NCI-H2227 treated with DMSO at 0.1 percent for 48 hours (cell line): ENCODE data around the gene ITGA7.

Source experiments
- DNase-seq: peaks from one replicate; lab custom pipeline; 2025; lab: John Stamatoyannopoulos, UW

The ITGA7 gene

DNA sequence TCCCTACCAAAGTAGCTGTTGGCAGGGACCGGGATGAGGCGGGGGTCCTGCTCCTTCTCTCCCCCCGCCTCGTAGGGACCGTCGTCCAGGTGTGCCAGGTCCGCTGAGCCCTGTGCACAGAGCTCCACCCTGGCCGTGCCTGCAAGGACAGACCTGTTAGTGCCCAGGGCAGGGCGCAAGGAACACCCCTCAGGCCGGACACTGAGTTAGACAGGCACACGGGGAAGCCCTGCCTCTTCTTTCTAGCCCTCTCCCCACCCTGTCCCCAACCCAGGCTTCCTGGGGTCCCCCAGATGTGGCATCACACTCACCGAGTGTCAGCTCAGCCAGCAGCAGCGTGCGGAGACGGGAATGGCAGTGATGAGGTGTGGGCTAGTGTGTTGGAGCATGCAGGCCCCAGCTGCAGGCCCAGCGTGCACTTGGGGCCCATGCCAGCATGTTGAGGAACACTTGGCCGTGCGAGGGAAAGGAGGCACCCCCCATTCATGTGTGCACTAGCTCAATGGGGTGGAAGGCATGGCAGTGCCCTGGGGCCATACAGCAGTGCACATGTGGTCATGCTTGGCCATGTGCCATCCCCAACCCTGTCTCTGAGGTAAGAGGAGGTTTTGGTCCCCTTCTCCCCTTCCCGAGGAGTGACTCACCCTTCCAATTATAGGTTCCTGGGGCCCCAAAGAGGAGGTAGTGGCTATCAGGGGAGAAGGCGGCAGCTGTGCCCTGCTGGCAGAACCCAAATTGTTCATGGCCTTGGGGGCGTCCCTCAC, 7.3 kb downstream of the ITGA7 start:
- DNase-seq: no peak

DNA sequence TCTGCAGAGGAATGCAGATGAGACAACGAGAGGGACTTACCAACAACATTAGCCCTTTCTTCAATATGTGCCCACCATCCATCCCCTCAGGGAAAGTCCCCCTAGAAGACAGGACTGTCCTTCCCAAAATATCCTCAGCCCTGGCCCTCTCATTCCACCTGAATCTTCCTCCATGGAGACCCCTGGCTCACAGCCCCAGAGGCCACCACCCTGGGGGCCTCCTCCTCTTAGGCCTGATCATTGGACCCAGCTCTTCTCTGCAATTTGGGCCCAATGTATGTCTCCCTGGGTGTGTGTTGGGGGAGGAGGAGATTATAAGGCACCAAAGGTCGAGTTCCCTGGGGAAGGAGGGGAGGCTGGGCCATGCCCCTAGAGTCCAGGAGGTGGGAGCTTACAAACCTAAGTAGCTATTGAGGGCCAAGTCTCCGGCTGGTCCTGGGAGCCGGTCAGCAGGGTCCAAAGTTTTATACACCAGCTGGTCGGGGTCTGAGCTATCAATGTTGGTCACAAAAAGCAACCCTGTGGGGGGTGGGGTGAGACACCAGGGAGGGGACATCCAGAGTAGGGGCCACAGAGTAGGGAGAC, 8.1 kb downstream of the ITGA7 start:
- DNase-seq: no peak

DNA sequence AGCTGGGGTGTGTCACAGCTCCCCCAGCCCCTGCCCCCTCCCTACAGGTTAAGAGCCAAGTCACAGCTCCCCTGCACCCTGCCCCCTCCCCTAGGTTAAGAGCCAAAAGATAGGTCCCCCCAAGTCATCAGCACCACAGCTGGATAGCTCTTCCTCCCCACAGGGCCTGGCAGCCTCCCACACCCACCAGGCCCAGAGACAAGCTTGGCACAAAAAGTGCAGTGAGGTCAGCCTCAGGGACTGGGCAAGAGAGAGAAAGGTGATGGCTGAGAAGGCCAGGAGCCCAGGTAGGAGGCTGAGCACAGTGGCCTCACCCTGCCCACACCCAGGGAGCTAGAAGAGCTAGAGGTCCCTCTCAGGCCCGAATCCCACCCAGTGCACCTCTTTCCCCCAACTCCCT, 8.7 kb downstream of the ITGA7 start:
- no peak for DNase-seq

DNA sequence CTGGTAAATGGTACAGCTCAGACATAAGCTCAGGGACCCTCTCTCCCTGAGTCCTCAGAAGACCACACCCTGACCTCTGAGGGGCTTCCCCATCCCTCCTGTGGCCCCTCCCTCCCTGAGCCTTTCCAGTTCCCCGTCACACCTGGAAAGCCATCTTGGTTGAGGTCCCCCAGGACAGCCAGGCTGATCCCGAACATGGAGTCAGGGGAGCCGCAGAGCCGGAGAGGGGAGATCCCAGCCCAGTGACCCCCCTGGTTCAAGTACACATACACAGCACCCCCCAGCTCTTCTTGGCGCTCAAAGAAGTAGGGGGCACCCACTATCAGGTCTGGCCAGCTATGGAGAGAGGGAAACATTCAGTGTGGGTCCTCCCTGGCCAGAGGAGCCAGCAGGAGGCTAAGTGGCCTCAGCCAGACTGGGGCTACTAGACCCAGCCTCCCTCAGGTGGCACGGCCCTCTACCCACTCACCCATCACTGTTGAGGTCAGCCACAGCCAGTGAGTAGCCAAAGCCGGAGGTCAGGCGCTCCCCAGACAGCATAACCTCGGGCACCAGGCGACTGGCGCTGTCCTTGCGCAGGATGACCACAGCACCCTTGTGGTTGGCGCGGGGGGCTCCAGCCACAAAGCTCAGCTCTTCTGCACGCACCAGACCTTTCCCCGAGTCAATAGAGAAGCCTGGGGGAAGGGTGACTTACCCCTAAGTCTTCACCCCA, 9.3 kb downstream of the ITGA7 start:
- no peak for DNase-seq

DNA sequence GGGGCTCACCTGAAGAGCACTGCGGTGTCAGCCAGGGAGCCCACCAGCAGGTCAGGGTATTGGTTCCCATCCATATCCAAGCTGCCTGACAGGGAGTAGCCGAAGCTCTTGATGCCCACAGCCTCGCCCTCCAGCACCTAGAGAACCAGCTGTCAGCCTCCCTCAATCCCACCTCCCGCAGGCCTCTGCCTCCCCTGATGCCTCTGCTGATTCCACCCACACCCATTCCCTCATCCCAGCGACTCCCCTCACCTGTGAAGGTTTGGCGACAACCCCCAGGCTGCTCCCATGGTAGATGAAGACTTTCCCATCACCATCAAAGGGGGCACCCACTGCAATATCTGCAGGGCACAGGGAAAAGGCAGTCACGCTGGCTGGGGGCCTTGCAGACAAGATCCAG, 10.0 kb downstream of the ITGA7 start:
- DNase-seq: no peak

DNA sequence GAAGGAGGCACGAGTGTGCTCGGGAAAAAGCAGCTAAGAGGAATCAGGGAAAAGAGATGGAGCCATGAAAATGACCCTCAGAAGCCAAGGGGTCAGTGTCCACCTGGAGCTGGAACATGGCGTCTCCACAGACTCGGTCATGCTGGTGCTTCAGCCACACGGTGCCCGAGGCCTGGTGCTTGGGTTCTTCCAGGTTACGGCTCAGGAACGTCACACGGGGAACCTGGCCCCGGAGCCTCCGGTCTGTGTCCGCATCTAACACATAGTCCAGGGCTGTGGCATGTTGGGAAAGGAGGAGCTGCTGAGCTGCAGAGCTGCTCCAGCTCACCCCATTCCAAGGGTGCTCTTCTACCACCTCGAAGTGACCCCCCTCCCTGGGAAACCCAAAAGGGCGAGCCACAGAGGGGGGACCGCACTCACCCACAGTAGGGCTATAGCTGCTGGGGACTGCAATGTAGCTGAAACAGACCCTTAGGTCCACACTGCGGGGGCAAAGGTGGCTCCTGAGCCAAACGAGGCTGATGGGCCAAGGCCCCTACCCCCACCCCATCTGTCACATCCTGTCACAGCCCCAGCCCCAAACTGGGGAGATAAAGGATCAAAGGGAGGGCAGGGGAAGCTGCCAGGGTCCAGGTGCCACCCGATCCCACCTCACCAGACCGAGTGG, 10.8 kb downstream of the ITGA7 start:
- DNase-seq: no peak

DNA sequence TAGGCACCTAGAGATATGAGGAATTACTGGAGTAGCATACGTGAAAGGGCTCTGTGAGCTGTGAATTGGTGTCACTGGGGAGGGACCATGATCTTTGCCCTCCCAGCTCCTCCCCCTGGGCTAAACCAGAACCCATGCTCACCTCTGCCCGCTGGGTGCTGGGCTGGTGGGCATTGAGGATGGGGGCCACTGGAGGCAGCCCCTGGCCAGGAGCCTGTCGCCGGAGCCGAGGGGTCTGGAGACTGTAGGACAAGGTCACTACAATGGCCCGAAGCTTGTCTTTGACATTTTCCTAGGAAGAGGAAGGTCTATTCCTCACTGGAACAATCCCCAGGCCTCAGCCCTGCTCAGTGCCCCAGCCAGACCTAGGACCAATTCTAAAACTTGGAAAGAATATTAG, 11.6 kb downstream of the ITGA7 start:
- no peak for DNase-seq

DNA sequence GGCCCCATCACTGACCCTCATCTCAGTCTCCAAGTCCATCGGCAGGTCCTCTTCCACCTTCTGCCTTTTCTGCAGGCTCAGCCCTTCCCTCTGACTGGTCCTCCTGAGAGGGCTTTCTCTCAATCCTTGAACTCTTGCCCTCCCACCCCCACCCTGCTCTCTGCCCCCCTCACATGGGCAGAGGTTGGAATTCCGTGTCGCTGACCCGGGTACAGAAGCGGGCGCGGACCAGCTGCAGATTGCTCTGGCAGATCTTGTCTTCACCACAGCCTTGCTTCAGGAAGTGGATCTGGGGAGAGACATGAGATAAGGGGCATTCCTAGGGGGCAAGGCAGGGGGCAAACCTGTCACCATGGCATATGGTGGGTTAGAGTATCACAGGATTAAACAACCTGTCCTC, 12.4 kb downstream of the ITGA7 start:
- no peak for DNase-seq

DNA sequence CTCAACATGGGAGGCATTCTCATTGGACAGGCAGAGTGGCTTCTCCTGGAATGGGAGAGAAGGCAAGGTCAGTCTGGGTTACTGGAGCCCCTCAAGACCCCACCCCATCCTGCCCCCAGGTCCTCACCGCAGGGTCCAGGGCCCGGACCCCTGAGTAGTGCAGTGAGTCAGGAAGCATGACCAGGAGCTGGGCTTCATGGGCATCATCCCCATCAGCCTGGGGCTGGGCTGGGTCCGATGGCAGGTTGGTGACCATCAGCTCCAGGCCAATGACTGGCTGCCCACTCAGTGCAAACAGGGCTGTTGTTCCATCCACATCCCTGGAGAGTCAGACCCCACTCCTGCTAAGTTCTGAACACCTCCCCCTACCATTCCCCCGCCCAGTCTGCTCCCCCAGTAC, 13.1 kb downstream of the ITGA7 start:
- DNase-seq: no peak

DNA sequence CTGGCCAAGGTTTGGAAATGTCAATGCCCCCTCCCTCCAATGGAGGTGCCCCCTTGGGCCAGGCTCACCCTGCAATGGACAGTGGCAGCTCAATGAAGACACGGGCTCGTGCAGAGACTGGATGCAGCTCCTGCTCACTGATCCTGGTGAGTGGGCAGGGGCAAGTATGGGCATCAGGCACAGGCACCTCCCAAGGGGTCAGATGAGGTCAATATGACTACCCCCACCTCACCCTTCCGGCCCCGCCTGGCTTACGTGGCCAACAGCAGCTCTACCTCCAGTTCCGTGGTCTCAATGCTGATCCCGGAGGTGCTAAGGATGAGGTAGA, 13.6 kb downstream of the ITGA7 start:
- no peak for DNase-seq

DNA sequence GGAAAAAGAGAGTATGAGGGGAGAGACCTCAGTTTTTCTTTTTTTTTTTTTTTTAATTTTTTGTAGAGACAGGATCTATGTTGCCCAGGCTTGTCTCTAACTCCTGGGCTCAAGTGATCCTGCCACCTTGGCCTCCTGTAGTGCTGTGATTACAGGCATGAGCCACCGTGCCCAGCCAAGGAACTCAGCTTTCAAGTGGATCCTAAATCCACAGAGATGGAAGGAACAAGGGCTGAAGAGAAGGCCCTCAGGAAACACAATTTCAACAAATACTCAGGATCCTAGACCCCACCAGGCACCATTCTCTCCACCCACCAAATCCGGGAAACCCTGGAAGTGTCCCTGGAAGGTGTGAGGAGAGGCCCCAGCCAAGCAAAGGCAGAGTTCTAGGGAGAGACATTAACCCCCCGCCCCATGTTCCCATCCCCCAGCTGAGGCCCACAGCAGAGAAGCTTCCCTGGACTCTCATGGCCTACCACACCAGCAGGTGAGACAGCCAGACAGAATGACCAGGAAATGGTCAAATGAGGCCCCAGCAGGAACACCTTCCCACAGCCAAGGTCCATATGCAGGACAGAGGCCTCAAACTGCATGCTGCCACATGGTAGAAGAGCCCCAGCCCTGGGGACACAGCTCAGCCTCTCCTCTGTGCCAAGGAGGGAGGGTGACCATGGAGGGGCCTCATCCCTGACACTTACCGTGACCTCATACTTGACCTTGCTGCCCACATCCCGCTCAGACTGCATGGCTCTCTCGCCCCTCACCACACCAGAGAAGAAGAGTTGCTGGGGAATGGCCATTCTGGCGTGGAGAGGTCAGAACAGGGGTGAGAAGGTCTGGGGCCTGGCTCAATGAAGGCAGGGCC, 14.1 kb downstream of the ITGA7 start:
- DNase-seq: no peak

DNA sequence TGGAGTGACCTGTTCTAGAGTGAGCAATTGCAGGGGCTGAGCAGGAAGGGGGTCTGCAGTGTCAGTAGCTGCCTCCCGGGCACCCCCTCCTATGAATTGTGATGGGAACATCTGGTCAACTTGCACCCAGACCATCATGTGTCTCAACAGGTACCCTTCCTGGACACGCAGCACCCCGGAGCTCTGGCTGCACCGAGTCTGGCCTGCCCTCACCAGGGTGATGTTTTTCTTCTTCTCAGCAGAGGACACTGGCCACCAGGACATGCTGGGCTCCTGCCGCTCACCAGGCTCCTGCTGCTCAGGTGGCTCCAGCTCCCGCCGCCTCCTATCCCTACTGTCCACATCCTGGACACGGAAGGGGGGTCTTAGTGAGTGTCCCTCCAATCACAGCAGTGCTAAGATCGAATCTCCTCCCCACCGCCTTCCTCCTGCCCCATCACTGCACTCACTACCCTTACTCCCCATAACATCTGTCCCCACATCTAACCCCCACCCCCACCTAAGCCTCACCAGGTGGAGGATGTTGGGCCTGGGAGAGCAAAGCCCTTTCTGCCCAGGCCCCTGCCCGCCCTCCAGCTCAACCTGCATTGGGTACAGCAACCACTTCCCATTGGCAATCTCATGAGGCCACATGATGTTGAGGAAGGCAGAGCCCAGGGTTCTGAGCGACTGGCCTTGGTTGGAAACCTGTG, 14.9 kb downstream of the ITGA7 start:
- DNase-seq: no peak

DNA sequence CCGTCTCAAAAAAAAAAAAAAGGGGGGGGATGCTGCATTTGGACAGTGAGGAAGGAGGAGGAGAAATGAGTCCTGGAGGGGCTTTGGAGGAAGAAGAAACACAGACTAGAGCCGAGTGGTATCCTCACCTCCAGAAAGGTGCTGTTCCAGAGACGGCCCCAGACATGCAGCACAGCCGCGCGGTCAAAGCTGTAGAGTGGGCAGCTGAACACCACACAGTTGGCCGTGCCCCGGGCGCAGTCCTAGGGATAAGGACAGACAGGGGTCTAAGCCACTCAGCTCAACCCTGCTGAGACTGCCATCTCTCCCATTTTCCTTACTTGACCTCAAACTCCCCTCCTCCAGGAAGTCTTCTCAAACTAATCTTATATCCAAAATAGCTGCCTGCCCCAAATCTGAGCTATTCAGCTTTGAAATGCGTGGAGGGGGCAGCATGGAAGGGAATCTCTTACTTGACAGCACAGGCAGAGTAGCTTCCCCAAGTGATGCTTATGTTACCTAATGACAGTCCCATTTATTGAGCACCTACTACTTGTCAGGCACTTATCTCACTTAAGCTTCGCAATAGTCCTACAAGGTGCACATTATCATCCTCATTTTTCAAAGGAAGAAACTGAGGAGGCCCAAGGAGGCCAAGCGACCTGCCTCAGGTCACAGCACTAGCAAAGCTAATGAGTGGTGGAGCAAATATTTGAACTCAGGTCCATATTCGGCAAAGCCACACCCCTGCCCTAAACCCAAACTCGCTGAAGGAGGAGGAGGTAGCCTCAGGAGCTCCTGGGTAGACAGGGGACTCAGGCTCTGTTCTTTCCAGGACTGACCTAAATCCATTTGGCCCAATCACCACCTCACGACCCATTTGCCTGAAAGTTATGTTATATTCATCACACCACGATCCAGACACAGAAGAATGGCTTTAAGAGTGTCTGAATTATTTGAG, 18.7 kb downstream of the ITGA7 start:
- no peak for DNase-seq

DNA sequence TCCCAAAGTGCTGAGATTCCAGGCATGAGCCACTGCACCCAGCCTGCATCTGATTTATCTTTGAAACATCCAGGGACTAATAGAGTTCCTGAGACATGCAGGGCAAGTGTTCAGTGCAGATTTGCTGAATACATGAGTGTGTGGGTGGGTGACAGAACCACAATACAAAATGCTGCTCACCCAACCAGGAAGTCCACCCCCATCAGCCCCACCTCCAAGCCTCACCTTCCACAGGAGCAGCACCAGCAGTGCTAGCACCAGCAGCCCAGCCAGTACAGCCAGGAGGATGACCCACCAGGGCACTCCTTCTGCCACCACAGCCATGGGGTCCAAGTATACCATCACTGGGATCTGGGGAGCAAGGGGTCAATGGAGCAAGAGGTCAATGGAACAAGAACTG, 20.0 kb downstream of the ITGA7 start:
- DNase-seq: no peak

DNA sequence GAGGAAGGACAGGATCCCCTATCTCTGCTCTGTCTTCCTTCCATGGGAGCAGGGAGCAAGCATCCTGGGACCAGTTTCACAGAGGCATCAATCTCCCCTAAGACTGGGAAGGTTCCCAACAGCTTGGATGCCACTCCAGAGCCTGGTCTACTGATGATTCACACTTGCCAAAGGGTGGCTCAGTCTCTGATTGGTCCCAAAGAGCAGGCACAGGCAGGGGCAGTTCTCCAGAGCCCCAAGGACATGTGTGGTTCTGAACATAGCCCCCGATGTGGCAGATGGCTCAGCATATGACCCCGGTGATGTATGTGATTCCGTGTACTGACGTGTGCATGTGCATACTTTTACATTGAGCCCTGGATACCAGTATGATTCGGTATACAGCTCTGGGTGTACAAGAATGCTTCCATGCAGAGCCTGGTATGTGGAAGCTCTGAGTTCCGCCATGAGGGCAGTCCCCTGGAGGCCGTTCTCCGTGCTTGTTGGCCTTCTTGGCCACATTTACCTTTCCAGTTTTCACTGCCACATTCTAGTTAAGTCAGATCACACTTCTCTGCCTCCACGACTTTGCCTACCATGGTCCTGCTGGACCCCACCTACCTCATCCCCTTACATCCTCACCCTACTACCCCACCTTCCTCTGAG, 21.2 kb downstream of the ITGA7 start:
- DNase-seq: no peak

DNA sequence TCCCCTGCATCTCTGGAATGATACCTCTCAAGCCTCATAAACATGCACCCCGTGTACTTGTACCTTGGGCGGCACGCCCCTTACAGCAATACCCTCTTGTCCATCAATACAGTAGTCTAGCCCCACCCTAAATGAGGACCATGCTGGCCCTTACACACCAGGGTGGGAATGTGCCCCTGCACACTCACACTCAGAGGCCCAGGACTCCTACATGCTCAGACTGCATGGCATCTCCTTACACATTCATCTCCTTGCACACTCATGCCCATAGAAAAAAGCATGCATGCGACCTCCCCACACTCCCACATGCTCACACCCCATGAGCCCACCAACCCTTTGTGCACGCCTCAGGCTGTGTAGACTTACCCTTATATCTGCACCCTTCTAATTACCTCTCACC, 22.0 kb downstream of the ITGA7 start:
- no peak for DNase-seq

DNA sequence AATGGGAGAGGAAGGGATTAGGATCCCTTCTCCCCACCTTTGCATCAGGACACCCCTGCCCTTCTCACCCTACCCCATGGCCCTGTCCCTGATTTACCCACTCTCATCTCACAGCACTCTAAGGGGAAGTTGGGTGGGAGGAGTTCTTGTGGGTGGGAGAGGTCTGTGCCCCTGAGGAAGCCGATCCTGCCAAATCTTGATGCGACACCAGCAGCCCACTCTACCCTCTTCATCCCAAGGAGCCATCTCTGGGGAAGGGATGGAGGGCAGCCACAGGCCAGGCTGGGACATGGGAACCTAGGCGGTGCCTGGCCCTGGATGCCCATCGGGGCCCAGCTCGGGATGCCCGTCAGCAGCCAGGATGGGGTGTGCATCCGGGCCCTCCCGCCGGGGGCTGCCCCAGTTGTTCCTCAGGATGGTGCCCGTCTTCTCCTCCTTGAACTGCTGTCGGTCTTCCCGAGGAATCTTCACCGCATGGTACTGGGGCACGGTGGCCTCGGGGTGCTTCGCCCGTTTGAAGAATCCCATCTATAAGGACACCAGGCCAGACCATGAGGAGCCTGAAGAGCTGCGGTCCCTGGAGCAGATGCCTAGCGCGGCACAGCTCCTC, 22.8 kb downstream of the ITGA7 start:
- DNase-seq: no peak

DNA sequence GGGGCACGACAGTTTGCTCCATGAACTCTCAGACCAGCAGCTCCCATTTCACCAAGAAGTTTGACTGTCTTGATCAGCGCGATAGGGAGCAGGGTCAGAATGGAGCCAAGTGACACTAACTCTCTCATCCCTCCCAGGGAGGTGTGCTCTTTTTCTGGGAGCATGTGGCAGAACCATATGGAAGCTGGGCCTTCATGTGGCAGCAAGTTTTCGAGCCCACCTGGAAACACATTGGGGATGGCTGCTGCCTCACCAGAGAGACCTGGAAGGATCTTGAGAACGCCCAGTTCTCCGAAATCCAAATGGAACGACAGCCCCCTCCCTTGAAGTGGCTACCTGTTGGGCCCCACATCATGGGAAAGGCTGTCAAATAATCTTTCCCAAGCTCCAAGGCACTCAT, 24.0 kb downstream of the ITGA7 start:
- DNase-seq: no peak

DNA sequence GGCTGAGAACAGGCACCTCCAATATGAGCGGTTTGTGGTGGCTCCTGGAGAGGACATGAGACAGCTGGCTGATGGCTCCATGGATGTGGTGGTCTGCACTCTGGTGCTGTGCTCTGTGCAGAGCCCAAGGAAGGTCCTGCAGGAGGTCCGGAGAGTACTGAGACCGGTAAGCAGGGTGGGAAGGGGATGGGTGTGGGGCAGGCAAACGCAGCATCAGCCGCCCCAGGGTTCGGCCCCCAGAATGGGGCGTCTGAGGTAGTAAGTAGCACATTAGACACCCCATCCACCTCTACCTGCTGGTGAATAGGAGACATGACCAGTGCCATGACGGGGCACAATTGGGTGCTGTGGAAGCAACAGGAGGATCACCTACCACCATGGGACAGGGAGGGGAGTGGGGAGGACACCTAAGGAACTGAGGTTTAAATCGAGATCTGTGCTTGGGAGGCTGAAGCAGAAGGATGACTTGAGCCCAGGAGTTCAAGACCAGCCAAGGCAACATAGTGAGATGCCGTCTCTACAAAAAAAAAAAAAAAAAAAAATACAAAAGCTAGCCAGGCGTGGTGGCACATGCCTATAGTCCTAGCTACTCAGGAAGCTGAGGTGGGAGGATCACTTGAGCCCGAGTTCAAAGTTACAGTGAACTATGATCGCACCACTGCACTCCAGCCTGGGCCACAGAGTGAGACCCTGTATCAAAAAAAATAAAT, 25.5 kb downstream of the ITGA7 start:
- no peak for DNase-seq
